ENCODE measurements around the gene ACBD7.

Gene ACBD7

DNA sequence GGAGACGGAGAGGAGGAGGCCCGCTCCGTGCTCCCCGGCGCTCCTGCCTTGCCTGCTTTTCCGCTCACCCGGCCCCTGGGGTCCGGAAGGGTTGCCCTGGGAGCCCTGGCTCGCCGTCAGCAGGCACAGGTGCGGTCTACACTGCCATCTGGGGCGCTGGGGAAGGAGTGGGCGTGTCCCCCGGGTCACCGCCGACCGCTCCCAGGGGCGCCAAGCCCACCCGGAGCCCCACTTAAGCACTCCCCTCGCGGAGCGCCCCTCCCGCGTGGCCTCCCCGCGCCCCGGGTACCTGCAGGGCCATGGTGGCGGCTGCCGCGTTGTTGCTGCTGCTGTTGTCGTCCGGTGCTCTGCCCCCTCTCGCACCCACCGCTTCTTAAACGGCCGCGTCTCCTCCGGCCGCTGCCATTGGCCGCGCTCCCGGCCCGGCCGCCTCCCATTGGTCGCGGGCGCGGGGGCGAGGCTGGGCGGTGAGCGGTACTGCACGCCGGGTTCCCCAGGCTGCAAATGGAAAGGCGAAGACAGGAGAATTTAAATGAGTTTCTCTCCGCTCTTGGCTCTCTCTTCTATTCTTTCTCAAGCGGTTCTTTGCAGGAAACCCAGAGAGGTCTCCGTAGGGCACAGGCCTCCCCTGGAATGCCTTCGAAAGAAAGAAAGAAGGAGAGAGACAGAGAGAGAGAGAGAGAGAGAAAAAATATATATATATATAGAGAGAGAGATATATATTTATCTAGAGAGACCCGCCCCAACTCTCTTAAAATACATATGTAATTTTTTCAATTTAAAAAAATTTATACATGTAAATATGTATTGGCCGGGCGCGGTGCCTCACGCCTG, at the start of gene ACBD7:
TSS of gene ACBD7 (minus strand) at position 349 of the 834 bp plus-strand sequence. CDS start at position 301, 48 bp downstream.
- in situ Hi-C loops (cut with MboI; ENCODE audit: low sequenced_read_pairs) = no loop called here

GRCh38 chr10:15137636-15138035, 49.1 kb upstream of the ACBD7 start:
- in situ Hi-C loops (cut with MboI; ENCODE audit: low sequenced_read_pairs) = no loop called here

- in situ Hi-C loops (cut with MboI; ENCODE audit: low sequenced_read_pairs) = no loop called here
Measured at GRCh38 chr10:15137036-15137359, 48.4 kb upstream of the ACBD7 start.

- in situ Hi-C loops (cut with MboI; ENCODE audit: low sequenced_read_pairs) = no loop called here
Measured at GRCh38 chr10:15136129-15137035, 47.8 kb upstream of the ACBD7 start.

- in situ Hi-C loops (cut with MboI; ENCODE audit: low sequenced_read_pairs) = no loop called here
Measured at GRCh38 chr10:15131330-15131729, 42.8 kb upstream of the ACBD7 start.

DNA sequence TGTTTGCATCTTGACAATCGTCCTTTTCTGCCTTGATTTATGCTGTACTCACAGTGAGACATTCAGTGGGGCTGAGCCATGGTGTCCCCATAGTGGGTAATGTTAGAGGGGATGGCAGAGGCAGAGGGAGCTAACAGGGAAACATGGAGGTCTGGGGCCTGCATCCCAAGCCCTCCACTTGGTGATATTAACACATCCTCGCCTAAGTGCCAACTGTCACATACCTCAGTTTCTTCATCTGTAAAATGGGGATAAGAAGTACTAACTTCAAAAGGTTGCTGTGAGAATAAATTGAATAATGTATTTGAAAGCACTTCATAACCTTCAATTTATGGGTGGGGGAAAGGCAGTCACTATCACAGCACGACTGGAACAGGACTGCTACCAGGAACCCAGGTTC, 36.3 kb upstream of the ACBD7 start:
- in situ Hi-C loops (cut with MboI; ENCODE audit: low sequenced_read_pairs) = no loop called here

DNA sequence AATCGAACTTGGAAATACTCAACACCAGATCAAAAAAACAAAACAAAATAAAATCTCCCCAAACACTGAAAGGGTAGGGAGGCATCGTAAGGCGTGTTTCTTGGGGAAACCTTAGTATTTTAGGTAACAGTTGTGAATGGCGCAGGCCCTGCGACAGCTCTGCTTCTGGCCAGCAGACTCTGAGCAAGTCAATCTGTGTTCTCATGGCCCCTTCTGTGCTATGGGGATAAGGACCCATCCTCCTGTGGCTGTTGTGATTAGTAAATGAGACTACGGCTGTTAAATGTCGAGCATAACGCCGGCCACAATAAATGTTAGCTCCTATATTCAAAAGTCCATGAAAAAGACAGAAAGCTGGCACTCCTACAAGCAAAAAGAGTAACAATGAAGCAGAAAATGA, 35.6 kb upstream of the ACBD7 start:
- in situ Hi-C loops (cut with MboI; ENCODE audit: low sequenced_read_pairs) = no loop called here

DNA sequence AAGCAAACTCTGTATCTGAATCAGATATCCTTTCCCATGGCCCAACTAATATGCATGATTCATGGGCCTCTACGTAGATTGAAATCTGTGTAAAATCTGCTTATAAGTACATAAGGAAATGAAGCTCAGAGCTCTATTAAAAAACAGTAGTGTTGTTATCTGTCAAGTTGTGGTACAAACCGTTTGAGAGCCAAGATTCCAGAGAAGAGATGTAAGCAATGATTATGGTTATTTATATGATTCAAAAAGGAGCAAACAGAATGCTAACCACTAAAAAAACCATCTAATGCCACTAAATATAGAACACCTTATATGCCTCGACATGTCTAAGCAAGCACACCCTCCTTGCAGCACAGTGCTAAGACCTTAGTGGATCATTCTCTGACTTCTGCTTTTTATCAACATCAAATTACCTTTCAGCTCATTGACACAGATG, 35.2 kb upstream of the ACBD7 start:
- in situ Hi-C loops (cut with MboI; ENCODE audit: low sequenced_read_pairs) = no loop called here

DNA sequence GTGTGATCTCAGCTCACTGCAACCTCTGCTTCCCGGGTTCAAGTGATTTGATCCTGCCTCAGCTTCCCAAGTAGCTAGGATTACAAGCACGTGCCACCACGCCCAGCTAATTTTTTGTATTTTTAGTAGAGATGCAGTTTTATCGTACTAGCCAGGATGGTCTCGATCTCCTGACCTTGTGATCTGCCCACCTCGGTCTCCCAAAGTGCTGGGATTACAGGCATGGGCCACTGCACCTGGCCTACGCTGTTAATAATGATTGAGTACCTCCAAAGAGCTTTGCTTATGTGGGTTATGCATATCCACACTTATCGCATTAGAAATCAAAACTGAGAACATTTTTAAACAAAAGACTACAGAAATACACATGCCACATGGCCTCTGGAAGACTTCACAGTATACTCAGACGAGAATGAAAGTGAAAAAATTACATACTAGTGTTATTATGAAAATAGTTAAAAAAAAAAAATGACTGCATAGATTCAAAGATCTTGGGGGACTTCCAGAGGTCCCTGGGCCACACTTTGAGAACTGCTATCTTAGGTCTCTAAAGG, 34.0 kb upstream of the ACBD7 start:
- in situ Hi-C loops (cut with MboI; ENCODE audit: low sequenced_read_pairs) = no loop called here

GRCh38 chr10:15121707-15122106, 33.1 kb upstream of the ACBD7 start:
- in situ Hi-C loops (cut with MboI; ENCODE audit: low sequenced_read_pairs) = no loop called here

DNA sequence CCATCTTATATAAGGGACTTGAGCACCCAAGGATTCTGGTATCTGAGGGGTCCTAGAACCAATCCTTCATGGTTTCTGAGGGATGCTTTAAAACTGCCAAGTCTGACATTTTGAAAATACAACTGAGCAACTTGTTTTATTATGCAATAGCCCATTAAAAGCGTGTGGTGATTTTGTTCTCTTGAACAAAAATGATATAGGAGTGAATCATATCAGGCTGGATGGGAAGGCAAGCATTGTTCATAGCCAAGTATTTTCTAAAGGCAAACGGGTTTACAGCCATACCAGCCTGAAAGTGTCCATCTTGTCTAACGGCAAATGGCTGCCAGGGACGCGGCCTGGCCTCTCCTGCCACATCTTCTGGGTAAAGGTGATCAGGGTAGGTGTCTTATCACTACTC, 31.9 kb upstream of the ACBD7 start:
- in situ Hi-C loops (cut with MboI; ENCODE audit: low sequenced_read_pairs) = no loop called here

- in situ Hi-C loops (cut with MboI; ENCODE audit: low sequenced_read_pairs) = no loop called here
Measured at GRCh38 chr10:15118615-15119014, 30.0 kb upstream of the ACBD7 start.

DNA sequence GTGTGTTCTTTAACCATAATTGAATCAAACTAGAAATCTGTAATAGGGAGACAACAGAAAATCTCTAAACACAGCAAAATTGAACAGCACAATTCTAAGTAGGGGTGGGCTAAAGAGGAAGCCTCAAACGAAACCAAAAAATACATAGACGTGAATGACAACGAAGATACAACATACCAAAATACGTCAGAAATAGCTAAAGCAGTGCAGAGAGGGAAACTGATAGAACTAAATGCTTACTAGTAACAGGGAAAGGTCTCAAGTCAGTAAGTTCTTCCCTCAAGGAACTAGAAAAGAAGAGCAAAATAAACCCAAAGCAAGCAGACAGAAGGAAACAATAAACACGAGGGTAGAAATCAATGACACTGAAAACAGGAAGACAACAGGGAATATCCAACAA, 27.6 kb upstream of the ACBD7 start:
- in situ Hi-C loops (cut with MboI; ENCODE audit: low sequenced_read_pairs) = no loop called here

GRCh38 chr10:15113766-15114165, 25.2 kb upstream of the ACBD7 start:
- in situ Hi-C loops (cut with MboI; ENCODE audit: low sequenced_read_pairs) = no loop called here

DNA sequence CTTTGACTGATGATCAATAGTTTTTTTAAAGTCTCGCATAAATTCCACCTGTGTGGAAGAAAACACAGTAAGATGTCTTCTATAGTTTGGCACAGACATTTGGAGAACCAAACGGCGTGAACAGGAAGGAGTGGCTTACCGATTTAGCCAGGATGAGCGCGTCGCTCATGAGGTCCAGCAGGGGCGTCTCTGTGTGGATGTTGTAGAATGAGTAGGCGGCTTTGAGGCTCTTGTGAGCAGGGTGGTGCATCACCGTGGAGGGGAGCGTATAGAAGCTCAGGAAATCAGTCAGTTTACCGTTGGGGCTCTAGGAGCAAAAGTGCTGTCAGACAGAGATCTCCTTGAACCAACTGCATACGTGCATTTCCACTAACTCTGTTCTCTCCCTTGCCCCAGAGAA, 24.1 kb upstream of the ACBD7 start:
- in situ Hi-C loops (cut with MboI; ENCODE audit: low sequenced_read_pairs) = no loop called here

DNA sequence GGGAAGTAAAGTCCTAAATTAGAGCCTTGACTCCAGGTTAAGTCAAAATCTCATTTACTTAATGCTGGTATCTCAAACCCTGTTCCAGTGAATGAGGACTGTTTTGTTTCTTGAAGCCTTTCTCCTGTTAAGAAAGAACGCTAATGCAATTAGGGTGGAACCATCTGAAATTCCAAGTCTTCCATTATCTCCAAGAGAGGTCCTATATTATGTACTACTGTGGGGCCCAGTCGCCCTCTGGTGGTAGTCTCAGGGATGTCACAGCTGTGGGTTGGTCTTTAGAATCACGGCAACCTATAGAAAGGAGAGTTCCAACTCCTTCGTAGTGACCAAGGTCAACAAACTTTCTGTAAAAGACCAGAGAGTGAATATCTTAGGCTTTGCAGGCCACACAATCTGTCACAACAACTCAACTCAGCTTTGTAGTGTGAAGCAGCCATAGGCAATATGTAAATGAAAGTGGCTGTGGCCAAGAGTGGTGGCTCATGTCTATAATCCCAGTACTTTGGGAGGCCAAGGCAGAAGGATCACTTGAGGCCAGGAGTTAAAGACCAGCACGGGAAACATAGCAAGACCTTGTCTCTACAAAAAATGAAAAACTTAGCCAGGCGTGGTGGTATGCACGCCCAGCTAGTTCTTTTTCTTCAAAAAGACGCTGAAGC, 17.9 kb upstream of the ACBD7 start:
- in situ Hi-C loops (cut with MboI; ENCODE audit: low sequenced_read_pairs) = no loop called here

DNA sequence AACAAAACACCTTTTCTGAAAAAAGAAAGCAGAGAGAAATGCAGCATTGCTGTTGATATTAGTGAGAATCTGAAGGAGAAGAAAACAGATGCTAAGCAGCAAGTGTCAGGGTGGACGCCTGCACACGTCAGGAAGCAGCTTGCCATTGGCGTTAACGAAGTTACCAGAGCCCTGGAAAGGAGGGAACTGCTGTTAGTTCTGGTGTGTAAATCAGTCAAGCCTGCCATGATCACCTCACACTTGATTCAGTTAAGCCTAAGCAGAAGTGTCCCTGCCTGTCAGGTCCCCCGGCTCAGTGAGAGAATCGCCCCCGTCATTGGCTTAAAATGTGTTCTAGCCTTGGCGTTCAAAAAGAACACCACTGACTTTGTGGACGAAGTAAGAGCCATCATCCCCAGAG, 14.9 kb upstream of the ACBD7 start:
- in situ Hi-C loops (cut with MboI; ENCODE audit: low sequenced_read_pairs) = no loop called here

GRCh38 chr10:15099886-15100285, 11.3 kb upstream of the ACBD7 start:
- in situ Hi-C loops (cut with MboI; ENCODE audit: low sequenced_read_pairs) = no loop called here

- in situ Hi-C loops (cut with MboI; ENCODE audit: low sequenced_read_pairs) = no loop called here
Measured at GRCh38 chr10:15097011-15097812, 8.6 kb upstream of the ACBD7 start, which contains the start of gene RPP38. RPP38 (plus strand) TSS chr10:15097355; CDS start chr10:15103315, 5,960 bp downstream.

GRCh38 chr10:15096661-15097010, 8.1 kb upstream of the ACBD7 start:
- in situ Hi-C loops (cut with MboI; ENCODE audit: low sequenced_read_pairs) = no loop called here

Data from HL-60/S4 (cell line).